GM20431 (cell line): ENCODE results near the gene ATAD3C.
"Not testable (repeated sequence)": the region's sequence is repeated elsewhere in the genome, so short reads cannot be mapped to it uniquely, and the experiment has no call there.

Experiments
- in situ Hi-C: fragments of 300-500 bp; cut with MseI, MboI; formaldehyde crosslinking; loops from one replicate; pipeline ENCODE4 v1.15.0; 2020; ENCODE audit warnings: low sequenced_read_pairs; ENCODE audit not compliant: unreplicated experiment

ATAD3C gene

DNA sequence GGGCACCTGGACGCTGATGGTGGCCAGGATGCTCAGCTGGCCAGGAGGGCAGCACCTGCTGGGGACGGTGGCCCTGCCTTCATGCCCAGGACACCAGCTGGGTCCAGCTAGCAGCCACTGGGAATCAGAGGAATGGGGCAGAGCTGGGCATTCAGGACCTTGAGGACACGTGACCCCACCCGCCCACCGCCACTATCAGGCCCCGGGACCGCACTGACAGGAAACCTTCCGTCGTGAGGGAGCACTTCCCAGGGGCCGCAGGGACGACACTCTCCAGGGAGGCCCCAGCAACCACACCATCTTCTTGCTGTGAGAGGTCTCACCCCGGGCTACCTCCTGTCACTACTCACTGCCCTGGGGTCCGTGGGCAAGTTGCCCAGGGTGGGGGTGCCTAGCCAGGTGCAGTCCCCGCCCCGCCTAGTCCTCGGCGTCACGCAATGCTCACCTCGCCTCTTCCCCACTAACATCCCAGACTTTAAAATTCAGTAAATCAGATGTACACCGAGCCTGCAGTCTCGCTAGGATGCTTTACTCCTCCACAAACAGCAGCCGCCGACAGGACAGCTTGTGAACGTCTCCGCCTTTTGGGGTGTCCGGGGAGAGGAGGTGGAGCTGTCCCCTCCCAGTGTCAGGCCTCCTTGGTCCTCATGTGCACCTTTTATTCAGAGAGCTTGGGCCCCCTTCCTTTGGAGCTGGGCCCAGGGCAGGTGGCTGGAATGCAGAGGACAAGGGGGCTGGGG lies 9.1 kb upstream of the ATAD3C start:
- in situ Hi-C loops: no loop called here

GRCh38 chr1:1441002-1441888 lies 8.2 kb upstream of the ATAD3C start:
- in situ Hi-C loops: no loop called here

- in situ Hi-C loops: no loop called here
Measured at GRCh38 chr1:1442069-1442770, 7.3 kb upstream of the ATAD3C start.

DNA sequence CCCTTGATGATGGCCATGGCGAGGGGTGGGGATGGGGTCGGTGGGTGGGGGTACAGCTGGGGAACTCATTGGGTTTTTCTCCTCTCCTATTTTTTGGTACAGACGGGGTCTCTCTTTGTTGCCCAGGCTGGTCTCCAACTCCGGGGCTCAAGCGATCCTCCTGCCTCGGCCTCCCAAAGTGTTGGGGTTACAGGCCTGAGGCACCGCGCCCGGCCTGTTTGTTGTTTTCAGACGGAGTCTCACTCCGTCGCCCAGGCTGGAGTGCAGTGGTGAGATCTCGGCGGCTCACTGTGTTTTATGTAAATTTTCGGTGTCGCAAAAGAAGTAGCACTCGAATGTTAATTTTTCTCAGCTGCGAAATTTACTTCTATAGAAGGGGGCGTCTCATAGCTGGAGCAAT lies 2.9 kb upstream of the ATAD3C start:
- in situ Hi-C loops: not testable (repeated sequence)

DNA sequence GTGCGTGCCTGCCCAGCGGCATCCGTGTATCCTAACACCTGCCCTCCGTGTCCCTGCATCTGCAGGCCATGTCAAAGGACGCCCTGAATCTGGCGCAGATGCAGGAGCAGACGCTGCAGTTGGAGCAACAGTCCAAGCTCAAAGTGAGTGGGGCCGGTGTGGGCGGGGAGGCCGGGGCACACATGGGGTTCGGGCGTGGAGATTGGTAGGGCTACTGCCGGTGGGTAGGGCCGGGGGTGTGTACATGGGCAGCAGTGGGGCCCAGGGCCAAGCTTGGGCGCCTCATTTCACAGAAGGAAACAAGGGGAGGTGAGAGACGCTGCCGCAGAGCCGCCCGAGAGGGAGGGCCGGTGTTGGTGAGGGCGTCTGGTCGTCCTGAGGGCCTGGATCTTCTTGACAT lies 1.1 kb downstream of the ATAD3C start:
- in situ Hi-C loops: not testable (repeated sequence)

DNA sequence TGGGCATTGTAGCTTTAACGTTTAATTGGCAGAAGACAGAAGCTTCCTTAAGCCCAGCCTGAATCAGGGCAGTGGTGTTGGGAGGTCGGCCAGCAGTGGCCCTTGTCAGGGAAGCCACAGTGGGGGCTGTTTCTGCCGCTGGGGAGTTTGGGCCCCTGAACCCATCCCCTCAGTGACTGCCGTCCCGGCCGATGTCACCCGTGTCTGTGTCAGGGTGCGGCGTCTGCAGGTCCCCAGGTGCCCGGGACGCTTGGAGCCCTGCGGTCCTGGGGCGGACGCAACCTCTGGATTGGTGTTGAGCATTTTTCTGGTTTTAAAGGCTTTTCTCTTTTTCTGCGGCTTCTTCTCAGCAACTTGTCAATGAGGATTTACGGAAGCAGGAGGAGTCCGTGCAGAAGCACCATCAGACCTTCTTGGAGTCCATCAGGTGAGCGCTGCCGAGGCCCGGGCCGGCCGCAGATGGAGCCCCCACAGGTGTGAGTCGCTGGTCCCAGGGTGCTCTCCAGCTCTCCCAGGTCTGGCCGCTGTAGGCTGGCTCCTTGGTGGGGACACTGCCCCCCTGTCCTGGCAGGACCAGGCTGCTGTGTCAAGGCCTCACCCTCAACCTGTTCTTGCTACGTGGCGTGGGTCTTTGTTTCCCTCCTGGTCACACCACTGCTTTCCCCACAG lies 2.3 kb downstream of the ATAD3C start:
- in situ Hi-C loops: no loop called here

- in situ Hi-C loops: not testable (repeated sequence)
Measured at GRCh38 chr1:1452365-1452739, 2.9 kb downstream of the ATAD3C start.

- in situ Hi-C loops: no loop called here
Measured at GRCh38 chr1:1452882-1453281, 3.4 kb downstream of the ATAD3C start.

DNA sequence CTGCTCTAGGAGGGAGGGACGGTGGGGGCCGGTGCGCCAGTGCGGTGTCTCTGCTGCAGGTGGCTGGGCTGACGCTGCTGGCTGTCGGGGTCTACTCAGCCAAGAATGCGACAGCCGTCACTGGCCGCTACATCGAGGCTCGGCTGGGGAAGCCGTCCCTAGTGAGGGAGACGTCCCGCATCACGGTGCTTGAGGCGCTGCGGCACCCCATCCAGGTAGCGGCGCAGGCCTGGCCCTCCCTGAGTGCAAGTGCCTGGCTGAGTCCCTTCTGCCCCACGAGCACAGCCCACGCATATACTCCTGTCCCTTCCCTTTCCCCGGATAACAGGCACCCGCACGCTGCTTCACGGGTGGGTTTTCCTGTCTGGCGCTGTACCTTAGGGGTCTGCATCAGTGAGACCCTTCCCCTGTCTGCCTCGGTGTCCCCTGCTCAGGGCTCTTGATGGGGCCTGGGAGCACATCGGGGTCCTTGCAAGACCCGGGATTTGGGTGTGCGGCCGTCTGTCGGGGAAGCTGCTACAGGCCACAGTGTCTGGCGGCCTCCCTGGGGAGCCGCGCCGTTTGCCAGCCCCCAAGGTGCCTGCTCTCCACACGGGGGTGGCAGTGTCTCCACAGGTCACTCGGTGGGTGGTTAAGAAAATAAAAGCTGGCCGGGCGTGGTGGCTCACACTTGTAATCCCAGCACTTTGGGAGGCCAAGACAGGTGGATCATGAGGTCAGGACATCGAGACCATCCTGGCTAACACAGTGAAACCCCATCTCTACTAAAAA lies 5.0 kb downstream of the ATAD3C start:
- in situ Hi-C loops: not testable (repeated sequence)

- in situ Hi-C loops: no loop called here
Measured at GRCh38 chr1:1455366-1455884, 5.9 kb downstream of the ATAD3C start.

- in situ Hi-C loops: not testable (repeated sequence)
Measured at GRCh38 chr1:1455934-1456333, 6.4 kb downstream of the ATAD3C start.

DNA sequence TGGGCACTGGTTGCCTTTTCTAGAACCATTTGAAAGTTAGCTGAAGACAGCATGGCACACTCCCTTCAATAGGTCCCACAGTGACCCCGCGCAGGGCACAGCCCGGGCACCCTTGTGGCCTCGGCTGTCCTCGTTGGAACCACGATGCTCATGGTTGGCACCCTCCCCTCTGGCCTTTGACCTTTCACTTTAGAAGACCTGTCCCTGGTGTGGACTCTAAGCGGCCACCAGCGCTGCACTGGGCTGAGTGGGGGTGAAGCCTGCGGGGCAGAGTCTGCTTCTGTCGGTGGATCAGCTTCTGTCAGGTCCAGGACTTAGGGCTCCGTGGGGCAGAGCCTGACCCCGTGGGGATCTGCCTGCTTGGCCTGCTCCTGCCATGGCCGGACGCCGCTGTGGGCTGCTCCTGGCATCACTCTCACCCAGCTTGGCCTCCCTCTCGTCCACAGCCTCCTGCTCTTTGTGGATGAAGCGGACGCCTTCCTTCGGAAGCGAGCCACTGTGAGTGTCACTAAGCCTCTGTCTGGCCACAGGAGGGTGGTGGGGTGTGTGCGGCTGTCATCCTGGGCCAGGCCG lies 7.3 kb downstream of the ATAD3C start:
- in situ Hi-C loops: not testable (repeated sequence)

GRCh38 chr1:1459156-1459555 lies 9.7 kb downstream of the ATAD3C start:
- in situ Hi-C loops: not testable (repeated sequence)

GRCh38 chr1:1459711-1460110 lies 10.2 kb downstream of the ATAD3C start:
- in situ Hi-C loops: not testable (repeated sequence)

GRCh38 chr1:1460540-1461130 lies 11.1 kb downstream of the ATAD3C start:
- in situ Hi-C loops: no loop called here

DNA sequence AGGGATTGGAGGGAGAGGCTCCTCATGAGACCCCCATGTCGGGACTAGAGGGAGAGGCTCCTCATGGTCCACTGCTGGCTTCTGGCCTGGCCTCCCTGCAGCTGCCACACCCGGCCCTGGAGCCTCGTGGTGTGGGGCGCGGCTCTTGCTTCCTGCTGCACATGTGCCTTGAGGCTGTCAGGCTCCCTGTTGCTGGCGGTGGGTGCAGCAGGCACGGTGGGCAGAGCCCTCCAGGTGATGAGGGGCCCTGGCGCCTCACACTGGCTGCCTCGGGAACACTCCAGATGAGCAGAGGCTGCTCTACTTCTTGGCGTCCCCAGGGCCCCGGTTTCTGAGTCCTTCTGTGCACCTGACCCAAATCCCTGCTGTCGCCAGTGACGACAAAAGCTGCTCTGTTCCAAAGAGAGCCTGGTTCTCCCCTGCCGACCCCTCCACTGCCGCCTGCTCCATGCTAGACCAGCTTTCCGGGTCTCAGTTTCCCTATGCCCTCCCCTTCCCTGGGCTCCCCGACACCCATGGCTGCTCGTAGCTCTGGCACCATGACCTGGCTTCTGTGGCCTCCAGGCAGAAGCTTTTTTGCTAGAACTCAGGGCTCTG lies 12.3 kb downstream of the ATAD3C start:
- in situ Hi-C loops: no loop called here

DNA sequence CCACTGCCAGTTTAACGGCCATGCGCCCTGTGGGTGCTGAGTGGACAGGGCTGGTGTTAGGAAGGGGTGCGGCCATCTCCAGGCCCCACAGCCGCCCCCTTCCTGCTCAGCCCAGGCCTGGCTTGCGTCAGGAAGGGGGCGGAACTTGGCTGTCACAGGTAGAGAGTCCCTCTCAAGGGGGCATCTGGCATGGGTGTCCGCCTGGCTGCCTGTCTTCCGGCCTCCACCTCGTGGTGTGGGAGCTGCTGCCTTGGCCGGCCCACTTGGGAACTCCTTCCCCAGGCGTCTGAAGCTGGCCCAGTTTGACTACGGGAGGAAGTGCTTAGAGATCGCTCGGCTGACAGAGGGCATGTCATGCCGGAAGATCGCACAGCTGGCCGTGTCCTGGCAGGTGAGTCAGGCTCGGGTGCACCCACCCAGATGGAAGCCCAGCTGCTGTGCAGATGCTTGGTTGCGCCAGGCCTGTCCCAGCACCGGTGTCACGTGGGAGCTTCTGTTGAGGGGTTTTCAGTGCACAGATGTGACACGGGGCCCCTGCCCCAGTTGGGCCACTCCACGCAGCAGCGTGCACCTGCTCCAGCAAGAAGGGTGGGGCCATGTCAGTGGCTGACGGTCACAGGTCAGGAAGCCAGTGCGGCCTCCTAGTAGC lies 13.0 kb downstream of the ATAD3C start:
- in situ Hi-C loops: no loop called here

DNA sequence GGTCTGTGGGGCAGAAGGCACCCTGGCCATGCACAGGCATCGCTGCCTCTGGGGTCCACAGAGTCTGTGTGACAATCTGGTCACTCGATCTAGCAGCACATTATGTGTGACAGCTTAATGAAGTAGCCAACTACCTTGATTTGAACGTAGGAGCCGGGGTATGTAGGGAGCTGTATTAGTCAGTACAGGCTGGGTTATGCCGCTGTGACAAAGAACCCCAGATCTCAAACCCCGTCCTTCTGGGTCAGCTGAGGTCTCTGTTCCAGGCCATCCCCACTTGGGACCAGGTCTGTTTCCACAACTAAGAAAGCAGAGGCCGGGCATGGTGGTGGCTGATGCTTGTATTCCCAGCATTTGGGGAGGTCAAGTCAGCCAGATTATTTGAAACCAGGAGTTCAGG lies 13.8 kb downstream of the ATAD3C start:
- in situ Hi-C loops: no loop called here
